Sciatic nerve (tissue), 2 donors: ENCODE data around the gene CAPS2. TPM values are rescaled to one million over a fixed set of nuclear protein-coding genes. Genes with fewer than 3 reads are reported as not detected.
A peak's percentile ranks its signal among the peaks of the same experiment; 100 is the strongest.

Experiments
- ATAC-seq: fragments of 200-7000 bp; cut with Tn5 transposase; one replicate; pipeline ENCODE4 v1.9.1; 2020; ENCODE audit warnings: mild to moderate bottlenecking, moderate library complexity
- DNase-seq: peaks from one replicate; pipeline ENCODE4 v3.0.0-alpha.2; 2020; ENCODE audit warnings: low spot score
- intact Hi-C: fragments of 100-400 bp; cut with DNase I; formaldehyde crosslinking; loops from one replicate; pipeline ENCODE4 v1.14.2; 2022
- total RNA-seq: library from RNA; stranded (reverse); fragmentation: NEBNext Ultra II Directional; extraction: Animal tissue kit (Norgen Biotek cat#: 25700); gene quantifications from one replicate; pipeline ENCODE4 v1.2.1, GENCODE V29; 2021
- donor health status: DM: no; HTN: no; CAD: no.
- donor health status: DM: no; HTN: no; CAD: no.

The CAPS2 gene
- total RNA-seq, 1 donor from 2014 or later, result 33.9 TPM

DNA sequence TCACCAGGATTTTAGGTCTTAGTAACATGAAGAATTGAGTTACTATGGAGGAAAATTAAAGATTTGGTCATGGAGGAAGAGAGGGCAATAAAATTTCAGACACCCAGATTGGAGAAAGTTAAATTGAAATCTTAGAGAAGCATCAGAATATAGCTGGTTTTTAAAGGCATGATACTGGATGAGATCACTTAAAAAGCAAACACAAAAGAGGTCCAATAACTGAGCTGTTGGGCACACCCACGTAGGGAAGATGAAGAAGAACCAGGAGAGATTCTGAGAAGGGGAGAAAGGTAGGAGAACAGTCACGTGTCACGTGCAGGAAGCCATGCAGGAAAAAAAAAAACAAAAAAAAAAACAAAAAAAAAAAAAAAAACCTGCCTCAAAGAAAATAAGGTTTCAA is 18.8 kb downstream of the CAPS2 start:
- DNase-seq (no peak), ATAC-seq (no peak)
- intact Hi-C loops, result no loop called here

DNA sequence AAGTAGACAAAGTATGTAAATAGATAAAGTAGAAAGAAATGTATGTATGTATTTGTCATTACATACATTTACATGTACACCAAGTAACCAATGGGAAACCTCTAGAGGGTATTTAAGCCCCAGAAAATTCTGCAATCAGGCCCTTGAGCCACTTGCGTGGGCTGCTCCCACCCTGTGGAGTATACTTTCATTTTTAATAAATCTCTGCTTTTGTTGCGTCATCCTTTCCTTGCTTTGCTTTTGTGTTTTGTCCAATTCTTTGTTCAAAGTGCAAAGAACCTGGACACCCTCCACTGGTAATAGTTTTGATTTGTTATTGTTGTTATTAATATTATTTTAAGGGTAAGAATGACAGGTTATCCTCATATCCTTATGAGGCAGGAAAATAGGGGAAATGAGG is 21.8 kb downstream of the CAPS2 start:
- no peak for ATAC-seq
- intact Hi-C loops, result no loop called here

DNA sequence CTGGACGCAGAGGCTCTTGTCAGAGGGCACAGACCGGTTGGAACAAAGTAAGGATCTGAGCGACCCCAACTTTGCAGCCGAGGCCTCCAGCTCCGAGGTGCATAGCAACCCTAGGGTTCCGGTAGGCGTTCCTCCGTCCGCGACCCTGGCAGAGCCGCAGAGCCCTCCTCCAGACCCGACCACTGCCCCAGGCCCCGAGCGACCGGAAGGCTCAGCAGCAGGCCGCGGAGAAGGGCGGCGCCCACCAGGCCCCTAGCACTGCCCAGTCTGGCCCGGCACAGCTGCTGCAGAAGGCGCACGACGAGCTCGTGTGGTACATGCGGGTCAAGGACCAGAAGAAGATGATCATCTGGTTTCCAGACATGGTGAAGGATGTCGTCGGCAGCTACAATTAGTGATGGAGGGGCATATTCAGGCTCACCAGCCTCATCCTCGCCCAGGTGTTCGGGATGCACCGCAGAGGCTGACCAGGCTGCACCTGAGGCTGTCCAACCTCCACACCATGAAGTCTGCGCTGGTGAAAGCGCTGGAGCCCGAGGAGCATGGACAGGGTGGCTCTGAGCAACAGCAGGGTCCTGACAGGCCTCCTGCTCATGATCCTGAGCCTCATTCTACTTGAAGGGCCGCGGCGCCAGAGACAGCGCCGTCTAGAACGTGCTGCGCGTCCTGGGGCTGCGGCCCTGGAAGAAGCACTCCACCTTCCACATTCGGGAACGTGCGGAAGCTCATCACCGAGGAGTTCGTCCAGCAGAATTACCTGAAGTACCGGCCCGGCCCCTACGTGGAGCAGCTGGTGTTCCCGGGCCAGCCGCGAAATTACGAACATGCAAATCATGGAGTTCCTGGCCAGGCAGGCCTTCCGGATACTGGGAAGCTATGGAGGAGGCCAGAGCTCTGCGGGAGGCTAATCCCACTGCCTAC is 24.5 kb downstream of the CAPS2 start:
- DNase-seq (no peak), ATAC-seq (peak; percentile 32)
- intact Hi-C loops, result no loop called here

More for the DNA sequence above, 21.8 kb downstream of the CAPS2 start:
- DNase-seq, result no peak

DNA sequence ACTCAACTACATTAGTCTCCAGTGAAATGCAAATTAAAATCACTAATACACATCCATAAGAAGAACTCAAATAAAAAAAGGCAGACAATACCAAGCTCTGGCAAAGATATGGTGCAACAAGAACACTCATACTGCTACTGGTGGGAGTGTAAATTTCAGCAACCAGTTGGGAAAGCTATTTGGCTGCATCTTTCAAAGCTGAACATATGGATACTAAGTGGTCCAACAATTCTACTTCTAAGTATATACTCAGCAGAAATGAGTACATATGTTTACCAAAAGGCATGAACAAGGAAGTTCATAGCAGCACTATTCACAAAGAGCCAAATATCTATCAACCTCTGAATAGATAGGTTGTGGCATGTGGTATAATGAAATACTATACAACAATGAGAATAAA is 27.3 kb downstream of the CAPS2 start:
- intact Hi-C loops, result no loop called here
- DNase-seq, result no peak
- no peak for ATAC-seq

DNA sequence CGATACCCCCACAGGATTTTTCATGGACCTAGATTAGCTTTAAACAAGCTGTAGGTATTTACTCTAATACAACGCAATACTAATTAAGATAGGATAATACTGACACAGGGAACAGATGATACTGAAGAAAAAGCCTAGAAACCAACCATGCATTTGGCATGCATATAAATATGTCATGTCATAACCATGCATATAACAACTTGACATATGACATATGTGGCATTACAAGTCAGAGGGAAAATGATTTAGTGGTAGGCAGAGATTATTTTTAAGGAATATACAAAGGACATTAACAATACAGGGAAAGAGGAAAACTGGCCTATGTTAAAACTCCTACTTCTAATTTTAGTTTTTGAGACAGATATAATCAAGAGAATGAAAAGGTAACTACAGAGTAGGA is 27.9 kb downstream of the CAPS2 start:
- ATAC-seq (no peak), DNase-seq (no peak)
- intact Hi-C loops, result no loop called here

DNA sequence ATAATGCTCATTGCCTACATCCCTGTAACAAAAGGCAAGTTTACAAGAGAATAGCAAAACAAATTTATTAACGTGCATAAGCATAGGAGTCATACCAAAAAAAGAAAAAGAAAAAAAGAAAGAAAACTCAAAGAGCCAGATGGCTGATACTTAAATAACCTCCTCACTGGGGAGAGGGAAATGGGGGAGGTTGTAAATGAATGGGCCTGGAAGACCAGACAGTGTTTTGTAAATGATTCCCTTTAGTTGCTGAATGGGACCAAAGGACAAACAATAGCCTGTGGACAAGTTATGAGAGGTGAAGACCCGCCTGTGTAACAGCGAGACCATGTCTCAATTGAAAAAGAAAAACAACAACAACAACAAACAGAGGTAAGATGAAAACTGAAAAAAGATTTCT is 35.3 kb downstream of the CAPS2 start:
- intact Hi-C loops, result no loop called here
- DNase-seq, result no peak
- no peak for ATAC-seq

DNA sequence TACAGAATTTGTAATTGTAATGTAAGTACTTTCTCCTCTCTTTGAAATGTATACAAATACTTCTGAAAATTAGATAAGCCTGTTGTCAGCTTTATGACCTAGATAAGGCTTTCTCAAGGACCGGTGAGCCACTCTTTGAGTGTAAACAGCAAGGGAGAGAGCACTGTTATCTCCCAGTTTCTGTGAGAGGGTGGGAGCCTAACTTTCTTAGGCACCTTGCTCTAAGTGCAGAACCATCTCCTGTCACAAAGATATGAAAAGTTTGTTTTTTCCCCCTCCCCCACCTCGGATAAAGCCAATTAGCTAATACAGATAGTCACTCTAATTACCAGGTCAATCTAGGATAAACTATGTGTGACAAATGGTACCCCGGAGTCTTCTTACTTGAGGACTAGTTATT is 35.8 kb downstream of the CAPS2 start:
- DNase-seq (no peak), ATAC-seq (no peak)
- intact Hi-C loops, result no loop called here

DNA sequence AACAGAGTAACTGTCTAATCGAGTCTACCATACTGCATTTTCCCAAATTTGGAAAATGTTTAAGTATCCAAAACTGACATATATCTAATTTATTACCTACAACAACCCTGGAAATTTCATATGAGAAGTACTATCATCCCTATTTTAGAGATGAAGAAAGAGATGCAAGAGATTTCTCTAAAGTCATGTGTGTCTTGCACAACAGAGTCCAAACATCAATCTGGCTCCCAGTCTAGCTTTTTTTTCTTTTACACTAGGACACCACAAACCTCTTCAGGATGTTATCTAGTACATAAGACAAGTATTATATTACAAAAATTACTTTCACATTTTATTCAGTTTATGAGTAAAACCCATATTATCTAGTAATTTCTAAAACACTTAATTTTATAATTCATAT is 39.1 kb downstream of the CAPS2 start:
- intact Hi-C loops, result no loop called here
- no peak for DNase-seq
- ATAC-seq, result no peak

DNA sequence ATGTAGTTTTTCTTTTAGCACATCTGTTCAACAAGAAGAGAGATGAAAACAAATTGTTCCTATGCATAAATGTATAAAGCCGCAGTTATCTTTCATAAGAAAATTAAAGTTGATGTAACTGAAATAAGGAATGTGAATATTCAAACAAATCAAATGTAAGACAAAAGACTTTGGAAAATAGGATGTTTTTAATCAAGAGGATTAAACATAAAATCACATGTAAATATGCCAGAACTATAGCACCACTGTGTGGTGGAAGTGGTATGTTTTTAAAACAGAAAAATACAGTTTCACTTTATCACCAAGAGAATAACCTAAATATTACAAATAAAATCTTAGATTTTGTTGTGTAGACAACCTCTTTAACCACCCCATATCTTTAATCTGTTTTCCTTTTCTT is 40.4 kb downstream of the CAPS2 start:
- DNase-seq (no peak), ATAC-seq (no peak)
- intact Hi-C loops, result no loop called here

DNA sequence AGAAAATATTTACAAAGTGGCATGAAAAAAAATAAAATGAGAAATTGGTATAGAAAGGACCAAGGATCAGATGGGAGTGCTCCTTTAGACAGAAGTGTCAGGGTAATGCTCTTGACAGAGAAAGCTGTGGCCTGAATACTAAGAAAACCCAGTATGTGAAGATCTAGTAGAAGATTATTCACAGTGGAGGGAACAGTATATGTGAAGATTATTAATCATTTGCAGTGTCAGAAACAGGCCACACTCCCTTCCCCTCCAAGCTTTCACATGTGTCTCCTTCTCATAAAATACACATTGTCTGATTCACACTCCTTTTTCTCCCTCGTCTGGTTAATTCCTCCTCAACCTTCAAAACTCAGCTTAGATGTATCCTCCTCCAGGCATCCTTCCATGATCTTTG is 41.3 kb downstream of the CAPS2 start:
- ATAC-seq (no peak), DNase-seq (no peak)
- intact Hi-C loops, result no loop called here

DNA sequence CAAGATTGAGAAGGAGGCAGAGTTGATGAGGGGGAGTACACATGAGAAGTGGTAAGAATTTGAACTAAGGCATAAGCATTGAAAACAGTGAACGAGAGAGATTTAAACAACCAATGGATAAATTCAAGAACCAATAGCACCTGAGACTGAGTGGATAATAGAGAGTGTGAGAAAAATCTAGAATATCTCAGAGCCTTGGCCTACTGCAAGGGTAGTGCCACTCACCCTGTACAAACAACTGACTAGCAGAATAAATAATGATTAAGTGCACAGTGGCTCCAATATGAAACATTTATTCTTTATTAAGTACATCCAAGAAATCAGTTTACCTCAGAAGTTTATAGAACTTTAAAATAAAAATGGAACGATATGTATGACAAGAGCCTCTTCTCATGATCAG is 54.4 kb downstream of the CAPS2 start:
- ATAC-seq, result no peak
- intact Hi-C loops, result no loop called here
- no peak for DNase-seq

DNA sequence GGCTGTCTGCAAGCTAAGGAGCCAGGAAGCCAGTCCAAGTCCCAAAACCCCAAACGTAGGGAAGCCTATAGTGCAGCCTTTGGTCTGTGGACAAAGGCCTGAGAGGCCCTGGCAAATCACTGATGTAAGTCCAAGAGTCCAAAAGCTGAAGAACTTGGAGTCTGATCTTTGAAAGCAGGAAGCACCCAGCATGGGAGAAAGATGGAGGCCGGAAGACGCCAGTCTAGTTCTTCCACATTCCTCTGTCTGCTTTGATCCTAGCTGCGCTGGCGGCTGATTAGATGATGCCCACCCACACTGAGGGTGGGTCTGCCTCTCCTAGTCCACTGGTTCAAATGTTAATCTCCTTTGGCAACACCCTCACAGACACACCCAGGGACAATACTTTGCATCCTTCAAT is 58.5 kb downstream of the CAPS2 start:
- DNase-seq (no peak), ATAC-seq (no peak)
- intact Hi-C loops, result no loop called here

DNA sequence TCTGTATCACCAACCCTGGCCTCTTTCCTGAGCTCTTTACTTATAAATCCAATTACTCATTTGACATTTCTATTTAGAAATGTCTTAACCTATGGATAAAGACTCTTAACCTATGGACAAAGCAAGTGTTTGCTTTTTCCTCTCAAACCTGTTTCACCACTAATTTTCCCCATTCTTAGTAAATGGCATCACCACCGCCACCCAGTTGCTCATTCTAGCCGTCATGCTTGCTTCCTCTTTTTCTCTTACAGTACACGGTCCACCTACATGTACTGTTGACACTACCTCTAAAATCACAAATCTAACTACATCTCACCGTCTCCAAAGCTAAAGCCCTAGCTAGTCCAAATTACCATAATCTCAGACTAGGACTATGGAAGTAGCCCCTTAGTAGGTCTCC is 60.0 kb downstream of the CAPS2 start:
- no peak for ATAC-seq
- intact Hi-C loops, result no loop called here
- DNase-seq, result no peak

DNA sequence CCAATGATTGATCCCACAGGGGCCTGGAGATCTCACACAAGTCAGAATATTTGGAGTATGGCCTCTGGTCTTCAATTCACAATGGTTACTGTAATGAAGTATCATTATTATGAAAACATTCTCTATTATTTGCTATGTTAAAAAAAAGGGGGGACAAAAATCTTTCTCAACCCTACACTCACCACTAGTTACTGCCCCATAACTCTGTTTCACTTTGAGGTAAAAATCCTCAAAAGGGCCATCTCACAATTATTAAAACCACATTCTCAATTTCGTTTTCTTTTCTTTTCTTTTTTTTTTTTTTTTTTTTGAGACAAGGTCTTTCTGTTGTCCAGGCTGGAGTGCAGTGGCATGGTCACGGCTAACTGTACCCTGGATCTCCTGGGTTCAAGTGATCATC is 60.9 kb downstream of the CAPS2 start:
- ATAC-seq, result no peak
- intact Hi-C loops, result no loop called here
- no peak for DNase-seq

DNA sequence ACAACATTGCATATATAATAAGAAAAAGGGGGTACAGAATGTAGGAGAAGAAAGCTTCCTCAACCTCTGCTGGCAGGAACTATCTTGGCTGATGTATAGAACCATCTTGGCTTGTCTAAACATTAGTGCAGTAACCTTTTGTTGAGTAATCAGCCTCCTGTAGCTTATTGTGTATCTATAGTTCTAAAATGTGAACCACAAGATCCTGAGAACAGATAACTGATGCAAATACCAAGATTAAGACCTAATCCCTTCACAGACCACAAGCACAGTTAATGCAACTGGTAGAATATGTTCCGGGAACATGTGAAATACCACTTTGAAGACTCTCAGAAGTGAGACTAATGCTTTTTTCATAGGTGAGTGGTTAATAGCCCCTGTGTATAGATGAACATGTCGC is 69.8 kb downstream of the CAPS2 start:
- DNase-seq (no peak), ATAC-seq (no peak)
- intact Hi-C loops, result no loop called here

DNA sequence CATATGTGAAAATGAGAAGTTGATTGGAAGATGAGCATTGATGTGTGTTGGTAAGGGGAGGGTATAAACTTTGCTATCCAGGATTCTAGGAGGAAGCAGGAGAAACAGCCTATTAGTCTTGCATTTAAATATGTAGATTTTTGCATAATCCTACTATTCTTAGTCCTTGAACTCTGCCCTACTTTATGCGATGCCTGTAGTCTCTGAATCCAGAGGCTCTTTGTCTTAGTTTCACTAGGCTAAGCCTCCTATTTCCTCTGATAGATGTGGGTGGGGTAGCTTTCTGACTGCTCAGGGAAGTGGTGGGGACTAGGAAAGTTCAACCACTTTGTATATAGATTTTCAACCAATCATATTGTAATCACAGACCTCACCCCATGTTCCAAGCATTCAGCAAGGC is 71.0 kb downstream of the CAPS2 start:
- ATAC-seq (no peak), DNase-seq (no peak)
- intact Hi-C loops, result no loop called here

DNA sequence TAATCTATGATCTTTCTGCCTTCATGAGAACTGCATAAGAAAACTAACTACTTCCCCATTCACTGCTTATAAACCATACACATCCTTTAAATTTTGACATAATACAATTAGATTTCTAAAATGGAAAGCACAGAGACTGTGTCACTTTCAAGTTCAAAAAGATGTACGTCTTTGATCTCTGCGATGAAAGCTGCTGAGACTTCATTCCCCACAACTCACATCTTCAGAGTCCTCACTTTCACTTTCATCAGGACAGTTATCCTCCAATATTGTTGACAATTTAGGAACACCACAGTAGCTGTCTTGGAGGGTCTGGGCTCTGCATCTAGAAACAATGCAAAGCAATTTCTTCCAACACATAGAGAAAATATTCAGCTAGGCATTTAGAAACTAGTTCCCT is 72.6 kb downstream of the CAPS2 start:
- ATAC-seq, result no peak
- intact Hi-C loops, result no loop called here
- DNase-seq, result no peak

DNA sequence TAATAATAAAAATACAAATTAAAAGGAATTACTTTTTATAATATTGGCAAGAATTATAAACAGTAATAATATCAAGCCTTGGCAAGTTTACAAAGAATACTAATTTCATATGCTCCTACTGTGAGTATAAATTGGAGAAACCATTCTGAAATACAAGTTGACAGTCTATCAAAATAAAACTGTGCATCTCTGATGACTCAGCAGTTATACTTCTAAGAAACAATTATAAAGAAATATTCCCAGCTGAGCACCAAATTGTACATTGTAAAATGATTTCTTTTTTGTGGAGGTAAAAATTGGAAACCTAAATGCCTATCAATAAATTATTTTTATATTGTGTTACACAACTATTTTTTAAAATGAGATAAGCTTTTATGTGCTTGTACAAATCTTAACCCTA is 85.0 kb downstream of the CAPS2 start:
- no peak for ATAC-seq

DNA sequence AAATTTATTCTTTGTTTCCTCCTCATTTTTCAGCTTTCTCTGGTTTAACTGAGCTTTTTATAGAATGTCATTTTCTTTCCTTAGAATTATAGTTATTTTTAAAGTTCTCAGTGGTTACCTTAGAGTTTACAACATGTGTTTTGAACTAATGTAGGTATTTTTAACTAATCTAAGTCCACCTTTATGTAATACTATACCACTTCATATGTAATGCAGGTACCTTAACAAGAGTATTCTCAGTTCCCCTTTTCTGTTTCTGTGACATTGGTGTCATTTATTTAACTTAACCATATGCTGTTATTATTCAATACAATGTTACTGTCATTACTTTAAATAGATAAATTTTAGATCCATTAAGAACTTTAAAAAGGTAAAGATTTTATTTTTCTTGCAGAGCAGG is 90.1 kb downstream of the CAPS2 start:
- no peak for ATAC-seq
- intact Hi-C loops, result no loop called here
- no peak for DNase-seq

More for the DNA sequence above, 85.0 kb downstream of the CAPS2 start:
- DNase-seq, result no peak
- intact Hi-C loops, result no loop called here

DNA sequence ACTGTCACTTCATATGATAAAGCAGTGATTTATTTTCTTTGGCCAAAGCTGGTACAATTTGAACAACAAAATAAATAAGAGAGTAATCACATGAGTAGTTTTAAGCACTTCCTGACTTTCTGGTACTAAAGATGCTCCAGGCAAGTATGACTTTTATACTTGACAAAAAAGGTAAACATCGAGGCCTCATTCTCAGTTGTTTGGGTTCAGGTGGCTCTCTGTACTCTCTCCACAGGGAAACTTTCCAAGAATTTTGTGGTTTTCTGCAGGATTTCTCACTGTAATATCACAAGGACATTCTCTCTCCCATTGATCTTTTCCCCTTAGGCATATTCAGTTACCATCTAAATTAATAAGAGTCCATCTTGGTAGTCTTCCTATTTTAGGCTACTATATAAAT is 93.9 kb downstream of the CAPS2 start:
- ATAC-seq (no peak), DNase-seq (no peak)
- intact Hi-C loops, result no loop called here

DNA sequence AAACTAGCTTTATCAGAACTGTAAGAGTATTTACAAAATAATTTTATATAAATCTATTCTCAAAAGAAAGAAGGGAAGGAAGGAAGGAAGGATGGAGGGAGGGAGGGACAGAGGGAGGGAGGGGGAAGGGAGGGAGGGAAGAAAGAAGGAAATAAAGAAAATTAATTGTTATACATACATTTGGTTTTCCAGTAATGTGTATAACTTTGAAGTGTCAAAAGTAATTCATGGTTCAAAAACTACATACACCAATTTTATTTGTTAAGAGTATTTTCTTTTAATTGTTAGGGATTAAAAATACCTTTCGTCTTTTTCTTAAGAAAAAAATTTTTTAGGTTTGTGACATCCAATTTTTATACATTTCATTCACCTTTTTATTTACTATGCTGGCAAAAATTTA is 103.0 kb downstream of the CAPS2 start:
- DNase-seq (no peak), ATAC-seq (no peak)
- intact Hi-C loops, result no loop called here
